PC-9 (cell line): ENCODE measurements around the gene TROAP.
"Not testable (repeated sequence)": the region's sequence is repeated elsewhere in the genome, so short reads cannot be mapped to it uniquely, and the experiment has no call there.

Experiments
- CTCF ChIP-seq: fragments of 200-600 bp; sonication (generic); conservative IDR thresholded peaks from 2 replicates; pipeline ENCODE4 v1.6.1; 2017; ENCODE audit warnings: mixed run types, antibody characterized with exemption, mild to moderate bottlenecking, moderate library complexity
- EZH2 ChIP-seq: fragments of 200-600 bp; sonication (generic); IDR thresholded peaks from 2 replicates; pipeline ENCODE4 v1.8.0; 2017; ENCODE audit warnings: antibody characterized with exemption, low read depth

GRCh38 chr12:49320411-49321103 lies 2.5 kb upstream of the TROAP start:
- TF ChIP-seq CTCF, EZH2: not testable (repeated sequence)
